Spleen (tissue), 11 donors: ENCODE data around the gene EIF2B2. TPM values are rescaled to one million over a fixed set of nuclear protein-coding genes. Genes with fewer than 3 reads are reported as not detected.
A peak's percentile ranks its signal among the peaks of the same experiment; 100 is the strongest.

Experiments used
- DNase-seq: peaks from one replicate; pipeline ENCODE4 v3.0.0-alpha.2; 2020
- H3K27ac ChIP-seq, 8 donors: fragments of 200-600 bp; sonication (generic) in 7 of 8; 1 replicate in 4 of 8; 2 replicates in 4 of 8; pipeline versions ENCODE4 v1.5.0 to v1.8.0; 2016 to 2021; ENCODE audit warnings: inconsistent platforms in 4 of 8, mild to moderate bottlenecking in 4 of 8, moderate library complexity in 1 of 8
- H3K27me3 ChIP-seq, 7 donors: fragments of 200-600 bp; sonication (generic) in 6 of 7; replicated peaks in 1 of 7; 1 replicate in 4 of 7; 2 replicates in 3 of 7; pipeline versions ENCODE4 v1.5.0 to v1.8.0; 2016 to 2021; ENCODE audit warnings: inconsistent platforms in 3 of 7, mild to moderate bottlenecking in 1 of 7
- H3K36me3 ChIP-seq, 6 donors: fragments of 200-600 bp; sonication (generic) in 5 of 6; 1 replicate in 4 of 6; 2 replicates in 2 of 6; pipeline versions ENCODE4 v1.5.0 to v1.8.0; 2016 to 2021; ENCODE audit warnings: inconsistent platforms in 2 of 6
- H3K4me1 ChIP-seq, 6 donors: fragments of 200-600 bp; sonication (generic) in 5 of 6; 1 replicate in 3 of 6; 2 replicates in 3 of 6; pipeline versions ENCODE4 v1.5.0 to v1.8.0; 2016 to 2021; ENCODE audit warnings: inconsistent platforms in 3 of 6
- H3K4me3 ChIP-seq, 8 donors: fragments of 200-600 bp; sonication (generic) in 7 of 8; 1 replicate in 4 of 8; 2 replicates in 4 of 8; pipeline versions ENCODE4 v1.5.0 to v1.8.0; 2016 to 2021; ENCODE audit warnings: inconsistent platforms in 4 of 8, mild to moderate bottlenecking in 4 of 8, moderate library complexity in 2 of 8
- H3K9me3 ChIP-seq, 8 donors: fragments of 200-600 bp; sonication (generic) in 7 of 8; 1 replicate in 4 of 8; 2 replicates in 4 of 8; pipeline versions ENCODE4 v1.5.0 to v1.8.0; 2016 to 2021; ENCODE audit warnings: inconsistent platforms in 4 of 8
- CTCF ChIP-seq, 11 experiments: fragments of 200-600 bp in 7 of 11; fragments of 450-650 bp in 4 of 11; sonication (generic) in 4 of 11; IDR thresholded peaks in 8 of 11; conservative IDR thresholded peaks in 3 of 11; 1 replicate in 7 of 11; 2 replicates in 4 of 11; pipeline versions ENCODE4 v1.4.0 to v1.8.0; 2016 to 2021; ENCODE audit warnings: antibody characterized with exemption in 11 of 11, inconsistent platforms in 4 of 11, mild to moderate bottlenecking in 1 of 11
- POLR2A ChIP-seq, 3 donors: fragments of 450-650 bp; IDR thresholded peaks; one replicate each; pipeline ENCODE4 v1.5.1; 2017; ENCODE audit warnings: antibody characterized with exemption in 3 of 3, mild to moderate bottlenecking in 1 of 3
- POLR2AphosphoS5 ChIP-seq, 3 donors: sonication (generic); formaldehyde crosslinking; IDR thresholded peaks; one replicate each; pipeline ENCODE4 v1.5.1; 2017; ENCODE audit warnings: antibody characterized with exemption in 3 of 3
- WGBS, 5 donors: extraction: QIAGEN DNeasy Blood & Tissue Kit in 3 of 5; methylation state at CpG; one replicate each; pipeline versions ENCODE4 v1.1.5 to v1.1.7; 2013 to 2018; 5-methylcytosine and 5-hydroxymethylcytosine counted together
- intact Hi-C: fragments of 100-400 bp; cut with DNase I; formaldehyde crosslinking; loops from one replicate; pipeline ENCODE4 v1.15.0; 2023; ENCODE audit warnings: low total_unique reads
- polyA plus RNA-seq, 3 donors: library from polyadenylated mRNA; stranded (reverse); fragments of 200-250 nt; gene quantifications; one replicate each; pipeline ENCODE4 v1.2.1, GENCODE V29; 2013
- total RNA-seq, 7 donors: library from RNA; depleted of rRNA in 3 of 7; stranded (reverse); fragments of >200 nt in 3 of 7; fragmentation: NEBNext Ultra II Directional in 4 of 7; extraction: Animal tissue kit (Norgen Biotek cat#: 25700) in 4 of 7; gene quantifications; one replicate each; pipeline versions ENCODE4 v1.1.0 to v1.2.1, GENCODE V29; 2016 to 2021
- donor health status: healthy with polysubstance abuse.
- donor health status: DM: no; HTN: no; CAD: no; lungs with moderate emphysema.
- donor health status: DM: no; HTN: no; CAD: no.
- donor health status: Bipolar disorder and iron deficiency.
- donor health status: healthy.
- donor health status: DM: no; HTN: no; CAD: no.
- donor health status: DM: yes; HTN: yes; CAD: no.

The EIF2B2 gene
- total and polyA plus RNA-seq, 10 donors = 16.0 to 38.1 (median 25.8) TPM

- 59 to 70% (median 63%) methylated on average over 12 of the region's 12 CpGs for WGBS, 5 donors
- Histone ChIP-seq H3K9me3 (no peaks in the 10 kb centered on the region), H3K27ac (peak overlapping the region in 1 of 8 donors; percentile 34), H3K4me1 (peaks cover 0 to 24% (median 13%) of the 10 kb centered on the region in 6 donors), H3K4me3 (no peak overlapping the region), H3K36me3 (no peaks in the 10 kb centered on the region), H3K27me3 (no peaks in the 10 kb centered on the region)
- no peak for TF ChIP-seq POLR2A (IDR thresholded peaks at IDR 0.05)
- TF ChIP-seq POLR2AphosphoS5 (IDR thresholded peaks at IDR 0.05) = no peak
- no peak for TF ChIP-seq CTCF (IDR thresholded peaks at IDR 0.05 in 8 of 11, conservative IDR thresholded peaks at IDR 0.05 in 3 of 11)
- intact Hi-C loops = no loop called here
- DNase-seq = peak; percentile 70
These were observed 39.5 kb upstream of the EIF2B2 start for GRCh38 chr14:74963178-74963704.

GRCh38 chr14:74963705-74964271 lies 38.9 kb upstream of the EIF2B2 start:
- Histone ChIP-seq H3K27me3 (no peaks in the 10 kb centered on the region), H3K9me3 (no peaks in the 10 kb centered on the region), H3K27ac (no peak overlapping the region), H3K4me1 (peaks cover 0 to 24% (median 13%) of the 10 kb centered on the region in 6 donors), H3K36me3 (no peaks in the 10 kb centered on the region), H3K4me3 (no peak overlapping the region)
- intact Hi-C loops = no loop called here
- WGBS, 5 donors = 45 to 55% (median 47%) methylated on average over 9 of the region's 9 CpGs
- peak; percentile 36 for DNase-seq
- TF ChIP-seq POLR2AphosphoS5 (IDR thresholded peaks at IDR 0.05) = no peak
- TF ChIP-seq POLR2A (IDR thresholded peaks at IDR 0.05) = no peak
- no peak for TF ChIP-seq CTCF (IDR thresholded peaks at IDR 0.05 in 8 of 11, conservative IDR thresholded peaks at IDR 0.05 in 3 of 11)

- Histone ChIP-seq H3K36me3 (no peaks in the 10 kb centered on the region), H3K4me1 (peaks cover 0 to 24% (median 13%) of the 10 kb centered on the region in 6 donors), H3K27me3 (no peaks in the 10 kb centered on the region), H3K4me3 (no peak overlapping the region), H3K27ac (no peak overlapping the region), H3K9me3 (no peaks in the 10 kb centered on the region)
- DNase-seq = no peak
- intact Hi-C loops = no loop called here
- TF ChIP-seq POLR2AphosphoS5 (IDR thresholded peaks at IDR 0.05) (no peak), POLR2A (IDR thresholded peaks at IDR 0.05) (no peak), CTCF (IDR thresholded peaks at IDR 0.05 in 8 of 11, conservative IDR thresholded peaks at IDR 0.05 in 3 of 11) (no peak)
- WGBS, 5 donors = 50 to 68% (median 57%) methylated on average over 3 to 4 of the region's 4 CpGs
These were observed 37.8 kb upstream of the EIF2B2 start for GRCh38 chr14:74964787-74965485.

- intact Hi-C loops = no loop called here
- H3K36me3 ChIP-seq = no peaks in the 10 kb centered on the region
- H3K9me3 ChIP-seq = no peaks in the 10 kb centered on the region
- WGBS, 5 donors = 61 to 86% (median 84%) methylated on average over 4 to 5 of the region's 5 CpGs
- H3K27ac ChIP-seq = no peak overlapping the region
- TF ChIP-seq CTCF (IDR thresholded peaks at IDR 0.05 in 8 of 11, conservative IDR thresholded peaks at IDR 0.05 in 3 of 11) = no peak
- TF ChIP-seq POLR2A (IDR thresholded peaks at IDR 0.05) = no peak
- no peak for TF ChIP-seq POLR2AphosphoS5 (IDR thresholded peaks at IDR 0.05)
- no peak overlapping the region for H3K4me3 ChIP-seq
- no peaks in the 10 kb centered on the region for H3K27me3 ChIP-seq
- no peak for DNase-seq
- peaks cover 0 to 24% (median 13%) of the 10 kb centered on the region in 6 donors for H3K4me1 ChIP-seq
These were observed 37.1 kb upstream of the EIF2B2 start for GRCh38 chr14:74965486-74966153.
